ENCODE data around the gene EHBP1L1.
A peak's percentile ranks its signal among the peaks of the same experiment; 100 is the strongest.

Gene EHBP1L1

DNA sequence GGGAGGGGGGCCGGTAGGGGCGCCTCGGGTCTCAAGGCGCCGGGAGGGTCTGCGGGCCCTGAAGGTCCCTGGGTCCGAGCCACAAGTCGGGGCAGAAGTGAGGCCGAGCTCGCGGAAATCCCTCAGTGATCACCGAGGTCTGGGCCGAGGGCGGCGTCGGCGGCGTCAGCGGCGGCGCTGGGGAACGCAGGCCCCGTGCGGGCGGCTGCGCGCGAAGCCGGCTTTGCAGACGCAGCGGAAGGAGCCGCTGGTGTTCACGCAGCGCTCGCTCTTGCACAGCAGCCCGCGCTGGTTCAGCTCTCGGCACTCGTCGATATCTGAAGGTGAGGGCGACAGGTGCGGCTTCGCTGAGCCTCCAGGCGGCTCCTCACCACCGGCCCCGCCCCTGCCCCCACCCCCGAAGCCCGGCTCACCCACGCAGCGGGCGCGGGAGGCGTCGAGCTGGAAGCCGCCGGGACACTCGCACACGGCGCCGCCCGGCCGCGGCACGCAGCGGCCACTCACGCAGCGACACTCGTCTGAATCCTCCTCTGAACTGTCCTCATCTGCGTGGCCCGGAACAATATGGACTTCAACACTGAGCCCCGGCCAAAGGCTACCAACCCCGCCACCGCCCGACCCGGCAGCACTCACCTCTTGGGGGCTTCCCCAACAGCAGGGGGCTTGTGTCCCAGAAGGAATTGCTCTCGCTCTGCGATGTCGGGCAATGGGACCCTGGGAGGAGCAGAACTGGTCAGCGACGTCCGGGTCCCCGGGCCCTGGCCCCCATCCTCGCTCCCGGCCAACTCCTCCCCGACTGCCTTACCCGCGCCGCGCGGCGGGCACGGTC, 36.7 kb upstream of the EHBP1L1 start:
- TF ChIP-seq, protein P1, sequence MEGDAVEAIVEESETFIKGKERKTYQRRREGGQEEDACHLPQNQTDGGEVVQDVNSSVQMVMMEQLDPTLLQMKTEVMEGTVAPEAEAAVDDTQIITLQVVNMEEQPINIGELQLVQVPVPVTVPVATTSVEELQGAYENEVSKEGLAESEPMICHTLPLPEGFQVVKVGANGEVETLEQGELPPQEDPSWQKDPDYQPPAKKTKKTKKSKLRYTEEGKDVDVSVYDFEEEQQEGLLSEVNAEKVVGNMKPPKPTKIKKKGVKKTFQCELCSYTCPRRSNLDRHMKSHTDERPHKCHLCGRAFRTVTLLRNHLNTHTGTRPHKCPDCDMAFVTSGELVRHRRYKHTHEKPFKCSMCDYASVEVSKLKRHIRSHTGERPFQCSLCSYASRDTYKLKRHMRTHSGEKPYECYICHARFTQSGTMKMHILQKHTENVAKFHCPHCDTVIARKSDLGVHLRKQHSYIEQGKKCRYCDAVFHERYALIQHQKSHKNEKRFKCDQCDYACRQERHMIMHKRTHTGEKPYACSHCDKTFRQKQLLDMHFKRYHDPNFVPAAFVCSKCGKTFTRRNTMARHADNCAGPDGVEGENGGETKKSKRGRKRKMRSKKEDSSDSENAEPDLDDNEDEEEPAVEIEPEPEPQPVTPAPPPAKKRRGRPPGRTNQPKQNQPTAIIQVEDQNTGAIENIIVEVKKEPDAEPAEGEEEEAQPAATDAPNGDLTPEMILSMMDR (IDR thresholded peaks at IDR 0.05): no peak
- peak overlapping the region; percentile 64 to 93 for H3K27ac ChIP-seq
- DNase-seq (ENCODE audit: low spot score): peak; percentile 78
- H3K4me3 ChIP-seq: peak overlapping the region; percentile 80

DNA sequence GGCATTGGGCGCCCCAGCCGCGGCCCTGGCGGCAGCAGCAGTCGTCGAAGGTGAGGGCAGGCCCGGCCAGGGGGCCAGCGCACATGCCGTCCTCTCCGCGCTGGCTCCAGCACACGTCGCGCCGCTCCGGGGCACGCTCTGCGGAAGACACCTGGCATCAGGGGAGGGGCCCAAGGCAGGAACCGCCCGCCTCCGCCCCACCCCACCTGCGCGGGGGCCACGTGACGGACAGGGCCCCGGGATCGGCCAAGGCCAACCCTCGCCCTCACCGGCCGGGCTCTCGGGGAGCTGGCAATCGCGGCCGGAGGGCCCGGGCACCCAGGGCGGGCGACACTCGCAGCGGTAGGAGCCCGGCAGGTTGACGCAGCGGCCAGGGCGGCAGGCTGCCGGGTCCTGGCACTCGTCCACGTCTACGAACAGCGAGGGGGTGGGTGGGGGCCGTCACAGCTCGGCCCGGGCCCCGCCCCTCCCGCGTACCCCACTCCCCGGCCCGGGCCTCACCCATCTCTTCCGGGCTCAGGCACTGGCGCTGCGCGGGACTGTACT, 36.0 kb upstream of the EHBP1L1 start:
- no peak for DNase-seq (ENCODE audit: low spot score)
- Histone ChIP-seq H3K4me3 (peak overlapping the region; percentile 80), H3K27ac (peak overlapping the region; percentile 64 to 93)
- TF ChIP-seq, protein P1 (IDR thresholded peaks at IDR 0.05): peak; percentile 44

DNA sequence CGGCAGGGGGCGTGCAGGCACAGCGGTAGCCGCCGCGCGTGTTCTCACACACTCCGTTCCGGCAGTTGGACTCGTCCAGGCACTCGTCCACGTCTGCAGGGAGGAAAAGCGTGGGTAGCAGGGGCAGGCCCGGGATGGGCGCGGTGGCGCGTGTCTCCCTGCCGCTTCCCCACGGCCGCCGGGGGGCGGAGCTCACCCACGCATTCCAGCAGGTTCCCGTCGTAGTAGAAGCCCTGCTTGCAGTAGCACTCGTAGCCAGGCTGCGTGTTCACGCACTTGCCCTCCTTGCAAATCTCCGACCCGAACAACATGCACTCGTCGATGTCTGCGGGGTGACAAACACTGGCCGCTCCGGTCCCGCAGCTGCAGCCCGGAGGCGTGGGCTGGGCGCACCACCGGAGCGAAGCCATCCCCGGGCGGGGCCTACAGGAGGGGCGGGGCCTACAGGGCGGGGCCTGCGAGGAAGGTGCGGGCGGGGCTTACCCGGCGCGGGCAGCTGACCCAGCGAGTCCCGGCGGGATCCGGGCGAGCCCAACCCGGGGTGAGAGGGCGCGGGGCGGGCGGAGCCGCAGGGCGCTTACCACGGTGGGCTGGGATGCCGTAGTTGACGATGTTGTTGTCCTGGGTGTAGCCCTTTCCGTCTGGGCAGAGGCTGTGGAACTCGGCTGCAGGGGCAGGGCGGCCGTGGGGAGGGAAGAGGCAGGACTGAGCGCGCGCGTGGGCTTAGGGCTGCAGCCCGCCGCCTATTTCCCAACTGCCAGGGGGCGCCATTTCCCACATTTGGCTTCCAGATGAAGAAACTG, 35.4 kb upstream of the EHBP1L1 start:
- TF ChIP-seq, protein P1 (IDR thresholded peaks at IDR 0.05): peak; percentile 82
- H3K27ac ChIP-seq: peak overlapping the region; percentile 64 to 93
- DNase-seq (ENCODE audit: low spot score): peak; percentile 96
- H3K4me3 ChIP-seq: peak overlapping the region; percentile 80

DNA sequence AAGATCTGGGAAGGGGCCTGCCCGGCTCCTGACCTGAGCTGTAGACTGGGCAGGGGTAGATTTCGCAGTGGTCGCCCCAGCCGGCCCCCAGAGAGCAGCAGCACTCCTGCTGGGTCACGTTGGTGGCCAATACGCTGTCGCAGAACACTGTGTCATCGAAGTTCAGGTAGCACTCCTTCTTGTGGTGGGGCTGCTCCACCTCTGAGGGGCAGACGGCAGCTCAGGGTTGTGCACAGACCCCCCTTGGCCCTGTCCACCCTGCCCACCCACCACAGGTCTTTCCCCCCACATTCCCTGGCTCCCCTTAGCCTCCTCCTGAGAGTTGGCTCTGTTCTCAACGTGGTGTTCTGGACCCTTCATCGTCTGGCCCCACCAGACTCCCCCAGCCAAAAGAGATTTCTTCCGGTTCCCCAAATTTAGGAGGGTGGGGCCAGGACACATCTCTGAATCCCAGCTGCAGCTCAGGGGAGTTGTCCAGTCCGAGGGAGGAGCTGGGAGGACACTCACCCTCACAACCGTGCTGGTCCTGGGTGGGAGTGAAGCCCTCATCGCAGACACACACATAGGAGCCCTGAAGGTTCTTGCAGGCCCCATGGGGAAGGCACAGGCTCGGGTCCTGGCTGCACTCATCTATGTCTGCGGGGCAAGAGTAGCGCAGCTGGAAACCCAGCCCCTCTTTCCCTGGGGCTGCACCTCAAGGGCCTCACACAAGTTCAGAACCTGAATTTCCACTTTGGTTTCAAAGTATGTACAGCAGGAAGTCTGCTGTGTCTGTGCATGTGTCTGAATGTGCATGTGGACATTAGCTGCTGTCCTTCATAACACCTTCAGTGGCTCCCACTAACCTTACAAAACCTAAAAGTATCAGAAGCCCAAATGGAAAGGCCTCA, 34.5 kb upstream of the EHBP1L1 start:
- H3K27ac ChIP-seq: peak overlapping the region; percentile 64 to 93
- TF ChIP-seq, protein P1 (IDR thresholded peaks at IDR 0.05): peak; percentile 11
- peak overlapping the region; percentile 80 for H3K4me3 ChIP-seq
- peak; percentile 74 for DNase-seq (ENCODE audit: low spot score)

DNA sequence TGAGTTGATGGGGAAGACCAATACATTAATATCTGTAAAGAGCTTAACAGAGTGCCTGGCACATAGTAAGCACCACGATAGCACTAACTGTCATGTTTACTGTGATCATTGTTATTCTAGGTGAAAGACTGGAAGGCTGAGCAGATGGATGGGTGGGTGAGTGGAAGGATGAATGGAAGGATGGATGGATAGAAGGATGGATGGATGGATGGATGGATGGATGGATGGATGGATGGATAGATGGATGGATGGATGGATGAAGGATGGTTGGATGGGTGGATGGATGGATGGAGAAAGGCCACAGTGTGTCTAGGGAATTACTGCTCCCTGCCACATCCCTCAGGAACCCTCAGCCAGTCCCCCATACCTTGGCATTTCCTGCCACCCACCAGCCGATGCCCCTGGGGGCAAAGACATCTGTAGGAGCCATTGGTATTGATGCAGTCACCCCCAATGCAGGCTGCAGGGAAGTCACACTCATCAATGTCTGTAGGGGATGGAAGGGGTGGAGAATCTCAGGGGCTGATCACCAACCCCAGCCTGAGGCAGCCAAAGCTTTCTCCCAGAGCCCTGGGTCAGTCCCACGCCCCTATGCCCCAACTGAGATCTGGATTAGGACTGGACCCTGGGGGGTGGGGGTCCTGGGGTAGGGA, 33.0 kb upstream of the EHBP1L1 start:
- TF ChIP-seq, protein P1 (IDR thresholded peaks at IDR 0.05): no peak
- peak overlapping the region in 1 of 2 donors; percentile 10 for H3K27ac ChIP-seq
- no peak for DNase-seq (ENCODE audit: low spot score)
- H3K4me3 ChIP-seq: no peak overlapping the region

DNA sequence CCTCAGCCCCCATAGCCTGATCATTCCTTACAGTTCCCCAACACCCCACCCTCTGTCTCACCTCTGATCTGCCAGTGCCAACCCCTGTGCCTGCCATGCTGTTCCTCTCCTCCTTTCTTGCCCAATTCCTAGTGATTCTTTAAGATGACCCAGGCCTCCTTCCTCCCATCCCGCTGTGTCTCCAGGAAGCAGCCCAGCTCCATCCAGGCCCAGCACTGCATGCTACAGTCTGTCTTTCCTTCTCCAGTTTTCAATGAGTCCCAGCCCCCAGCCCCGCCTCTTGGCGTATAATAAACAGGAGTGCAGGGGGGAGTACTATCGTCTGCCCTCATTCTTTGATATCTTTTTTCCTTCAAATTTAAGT, 30.0 kb upstream of the EHBP1L1 start:
- H3K4me3 ChIP-seq: peak overlapping the region; percentile 48
- peak overlapping the region in 1 of 2 donors; percentile 18 for H3K27ac ChIP-seq
- TF ChIP-seq, protein P1 (IDR thresholded peaks at IDR 0.05): no peak
- no peak for DNase-seq (ENCODE audit: low spot score)
